HG03575 (cell line): ENCODE results near the gene CA5B.
"Not testable (repeated sequence)": the region's sequence is repeated elsewhere in the genome, so short reads cannot be mapped to it uniquely, and the experiment has no call there.

ENCODE experiments used
- ATAC-seq: cut with Tn5 transposase; IDR thresholded peaks from one replicate; pipeline ENCODE4 v1.9.1; 2021; ENCODE audit not compliant: unreplicated experiment, insufficient number of reproducible peaks, low FRiP score; ENCODE audit errors: extremely low read depth

The CA5B gene, protein sequence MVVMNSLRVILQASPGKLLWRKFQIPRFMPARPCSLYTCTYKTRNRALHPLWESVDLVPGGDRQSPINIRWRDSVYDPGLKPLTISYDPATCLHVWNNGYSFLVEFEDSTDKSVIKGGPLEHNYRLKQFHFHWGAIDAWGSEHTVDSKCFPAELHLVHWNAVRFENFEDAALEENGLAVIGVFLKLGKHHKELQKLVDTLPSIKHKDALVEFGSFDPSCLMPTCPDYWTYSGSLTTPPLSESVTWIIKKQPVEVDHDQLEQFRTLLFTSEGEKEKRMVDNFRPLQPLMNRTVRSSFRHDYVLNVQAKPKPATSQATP

GRCh38 chrX:15737959-15738902, at the start of gene CA5B:
CA5B (plus strand) TSS chrX:15738270; CDS start chrX:15750024, 11,754 bp downstream.
- ATAC-seq: peak; percentile 70

- ATAC-seq: no peak
Measured at GRCh38 chrX:15694941-15695451, 43.1 kb upstream of the CA5B start.

- no peak for ATAC-seq
Measured at GRCh38 chrX:15696516-15696915, 41.6 kb upstream of the CA5B start.

GRCh38 chrX:15702488-15703371, 35.3 kb upstream of the CA5B start:
- no peak for ATAC-seq

DNA sequence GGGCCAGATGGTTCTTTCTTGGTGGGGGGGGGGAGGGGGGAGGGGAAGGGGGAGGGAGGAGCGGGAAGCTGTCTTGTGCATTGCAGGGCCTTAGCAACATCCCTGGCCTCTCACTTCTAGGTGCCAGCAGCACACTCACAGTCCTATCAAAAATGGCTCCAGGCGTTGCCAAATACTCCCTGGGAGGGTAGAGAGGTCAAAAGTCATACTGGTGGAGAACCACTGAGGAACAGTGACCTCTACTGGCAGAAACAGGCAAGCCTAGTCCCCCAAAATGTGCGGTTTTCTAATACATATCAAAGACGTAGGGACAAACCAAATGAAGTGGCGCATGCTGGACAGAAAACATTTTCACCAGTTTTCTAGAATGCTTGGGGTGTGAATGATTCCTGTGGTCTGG, 34.3 kb upstream of the CA5B start:
- not testable (repeated sequence) for ATAC-seq

DNA sequence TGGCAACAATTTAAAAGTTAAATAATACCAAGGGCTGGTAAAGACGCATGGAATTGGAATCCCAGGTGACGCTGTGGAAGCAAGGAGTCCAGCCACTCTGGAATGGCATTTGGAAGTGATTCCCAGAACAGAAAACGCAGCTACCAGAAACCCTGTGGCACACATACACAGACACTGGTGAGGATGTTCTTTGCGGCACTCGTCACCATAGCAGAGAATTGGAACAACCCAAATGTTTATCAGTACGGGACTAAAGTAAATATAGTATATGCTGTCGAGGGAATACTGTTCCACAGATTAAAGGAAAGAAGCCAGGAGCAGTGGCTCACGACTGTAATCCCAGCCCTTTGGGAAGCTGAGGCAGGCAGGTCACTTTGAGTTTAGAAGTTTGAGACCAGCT, 33.8 kb upstream of the CA5B start:
- ATAC-seq: not testable (repeated sequence)

GRCh38 chrX:15714529-15714928, 23.5 kb upstream of the CA5B start:
- no peak for ATAC-seq

DNA sequence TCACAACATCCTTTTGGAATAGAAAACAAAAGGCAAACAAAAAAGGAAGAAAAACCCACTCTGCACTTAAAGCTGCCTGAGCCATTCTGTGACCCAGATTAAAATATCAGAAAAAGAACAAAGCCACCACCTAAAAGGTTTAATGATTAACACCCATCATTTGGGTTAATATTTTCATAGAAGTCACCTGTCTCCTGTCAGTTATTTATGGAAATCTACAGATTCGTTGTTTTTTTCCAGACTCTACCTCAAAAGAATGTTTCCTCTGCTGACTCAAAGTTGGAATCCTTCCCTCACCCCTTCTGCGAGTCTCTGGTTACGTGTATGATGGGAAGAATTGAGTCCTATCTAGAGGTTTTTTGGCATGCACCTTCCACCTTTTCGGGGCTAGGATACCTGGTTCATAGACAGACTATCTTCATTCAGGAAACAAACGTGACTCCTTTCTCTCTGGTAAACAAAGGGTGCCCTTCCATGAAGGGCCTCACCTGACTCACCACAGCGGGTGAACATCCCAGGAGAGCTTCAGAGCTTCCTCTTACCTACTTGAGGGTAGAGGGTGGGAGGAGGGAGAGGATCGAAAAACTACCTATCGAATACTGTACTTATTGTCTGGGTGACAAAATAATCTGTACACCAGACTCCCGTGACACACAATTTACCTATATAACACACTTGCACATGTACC, 19.6 kb upstream of the CA5B start:
- ATAC-seq: no peak

DNA sequence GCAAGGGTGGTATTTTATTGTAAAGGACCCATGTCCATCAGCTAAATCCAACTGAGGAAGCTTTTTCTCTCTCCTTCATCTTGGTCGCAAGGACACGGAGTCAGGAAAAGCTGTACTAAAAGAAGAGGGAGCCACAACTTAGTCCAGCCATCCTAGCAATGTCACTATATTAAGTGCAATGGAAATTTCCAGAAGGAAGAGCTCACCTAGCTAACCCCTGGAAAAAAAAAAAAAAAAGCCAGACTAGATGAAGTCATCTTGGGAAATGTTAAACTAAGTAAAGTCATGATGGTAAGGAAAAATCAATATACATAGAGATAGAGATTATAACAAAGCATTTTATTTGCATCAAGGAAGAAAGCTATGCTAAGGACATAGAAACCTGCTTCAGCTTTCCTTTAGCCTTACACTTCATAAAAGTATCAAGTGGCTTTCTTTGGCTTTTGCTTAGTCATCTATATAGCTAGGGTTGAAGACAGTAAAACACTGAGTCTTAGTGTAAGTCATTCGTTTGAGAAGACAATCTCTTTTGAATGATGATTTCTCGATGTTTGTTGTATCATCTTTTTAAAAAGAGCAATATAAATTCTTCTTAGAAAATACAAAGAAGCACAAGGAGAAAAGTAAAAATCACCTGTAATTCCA, 18.6 kb upstream of the CA5B start:
- ATAC-seq: no peak

GRCh38 chrX:15721911-15722310, 16.2 kb upstream of the CA5B start:
- ATAC-seq: no peak

DNA sequence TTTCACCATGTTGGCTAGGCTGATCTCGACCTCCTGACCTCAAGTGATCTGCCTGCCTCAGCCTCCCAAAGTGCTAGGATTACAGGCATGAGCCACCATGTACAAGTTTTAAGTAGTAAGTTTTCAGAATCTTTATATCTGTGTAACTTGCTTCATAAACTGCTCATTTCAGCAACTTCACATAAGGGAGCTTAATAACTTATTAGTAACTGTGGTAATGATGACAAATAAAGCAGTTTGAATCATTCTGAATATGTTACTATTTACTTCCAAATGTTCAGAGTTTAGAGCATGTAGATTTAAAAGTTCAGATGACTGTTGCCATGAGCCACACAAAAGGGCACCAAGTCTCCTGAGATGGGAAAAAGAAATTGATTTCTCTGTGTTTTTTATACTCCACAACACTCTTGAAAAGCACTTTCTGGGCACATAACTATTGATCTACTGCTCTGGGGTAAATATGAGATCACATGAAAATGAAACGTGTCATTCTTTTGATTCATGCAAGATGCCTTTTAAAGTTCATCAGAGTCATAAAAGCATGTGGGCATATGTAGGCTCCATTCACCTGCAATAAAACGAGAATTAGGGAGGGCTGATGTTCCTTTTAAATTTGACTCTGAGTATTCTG, 14.1 kb upstream of the CA5B start:
- no peak for ATAC-seq

DNA sequence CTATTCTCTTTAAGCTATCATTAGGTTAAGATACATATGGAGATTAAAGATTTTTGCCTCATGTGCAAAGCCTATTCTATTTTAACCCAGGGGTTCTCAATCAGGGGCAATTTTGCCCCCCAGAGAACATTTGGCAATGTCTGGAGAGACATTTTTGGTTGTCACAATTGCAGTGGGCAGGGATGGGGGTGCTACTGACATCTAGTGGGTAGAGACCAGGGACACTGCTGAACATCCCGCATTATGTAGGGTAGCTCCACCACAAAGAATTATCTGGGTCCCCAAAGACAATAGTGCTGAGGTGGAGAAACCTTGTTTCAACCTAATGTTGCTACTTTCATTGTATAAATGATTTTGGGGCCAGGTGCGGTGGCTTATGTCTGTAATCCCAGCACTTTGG, 13.2 kb upstream of the CA5B start:
- ATAC-seq: no peak

- ATAC-seq: not testable (repeated sequence)
Measured at GRCh38 chrX:15731368-15731767, 6.7 kb upstream of the CA5B start.

- ATAC-seq: no peak
Measured at GRCh38 chrX:15737190-15737958, 696 bp upstream of the CA5B start.

DNA sequence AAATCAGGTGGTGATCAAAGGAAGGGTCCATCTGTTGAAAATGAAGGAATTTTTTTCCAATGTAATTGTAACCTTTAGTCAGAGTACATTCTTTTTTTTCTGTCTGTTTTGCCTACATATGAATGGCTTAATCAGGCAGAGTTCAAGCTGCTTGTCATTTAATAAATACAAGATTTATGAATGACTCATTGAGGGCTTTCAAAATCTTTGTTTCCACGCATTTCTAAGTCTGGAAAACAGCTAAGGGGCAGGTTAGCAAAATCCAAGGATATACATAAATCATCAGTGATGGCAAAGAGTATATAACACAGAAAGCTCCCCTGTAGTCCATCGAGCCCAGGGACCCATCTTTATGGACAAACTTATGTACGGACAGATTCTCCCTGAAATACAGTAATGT, 1.8 kb downstream of the CA5B start:
- ATAC-seq: no peak

- ATAC-seq: no peak
Measured at GRCh38 chrX:15744181-15744867, 6.3 kb downstream of the CA5B start.
